HEK293T (cell line): ENCODE results near the gene CPTP.

Experiments used
- CTCF ChIA-PET: fragments of 350-600 bp; formaldehyde crosslinking; extraction: SDS; loops from one replicate; lab custom pipeline; 2021; ENCODE audit warnings: antibody characterized with exemption, inconsistent platforms; lab: Yijun Ruan, JAX
- POLR2A ChIA-PET: fragments of 350-600 bp; formaldehyde crosslinking; extraction: SDS; loops from one replicate; lab custom pipeline; 2020; ENCODE audit warnings: antibody characterized with exemption, inconsistent platforms; lab: Yijun Ruan, JAX
- DNase-seq: peaks from one replicate; pipeline ENCODE4 v3.0.0; 2012; ENCODE audit warnings: mixed read lengths; ENCODE audit errors: extremely low spot score
- ARNT ChIP-seq: fragments of 450-650 bp; IDR thresholded peaks from 2 replicates; pipeline ENCODE4 v1.6.1; 2017; ENCODE audit warnings: mild to moderate bottlenecking
- BHLHE40 ChIP-seq: fragments of 450-650 bp; IDR thresholded peaks from 2 replicates; pipeline ENCODE4 v1.6.1; 2016; ENCODE audit warnings: mild to moderate bottlenecking, moderate library complexity, borderline replicate concordance
- CTBP1 ChIP-seq: fragments of 450-650 bp; IDR thresholded peaks from 2 replicates; pipeline ENCODE4 v1.6.1; 2016; ENCODE audit warnings: borderline replicate concordance
- ELF4 ChIP-seq: fragments of 450-650 bp; IDR thresholded peaks from 2 replicates; pipeline ENCODE4 v1.6.1; 2017; ENCODE audit warnings: antibody characterized with exemption
- FOXA1 ChIP-seq: fragments of 450-650 bp; IDR thresholded peaks from 2 replicates; pipeline ENCODE4 v1.6.1; 2016; ENCODE audit warnings: mild to moderate bottlenecking
- FOXK2 ChIP-seq: fragments of 450-650 bp; IDR thresholded peaks from 2 replicates; pipeline ENCODE4 v1.6.1; 2016; ENCODE audit warnings: mild to moderate bottlenecking
- FOXM1 ChIP-seq: fragments of 450-650 bp; IDR thresholded peaks from 2 replicates; pipeline ENCODE4 v1.6.1; 2017; ENCODE audit warnings: mild to moderate bottlenecking, borderline replicate concordance
- HDGF ChIP-seq: fragments of 450-650 bp; IDR thresholded peaks from 2 replicates; pipeline ENCODE4 v1.6.1; 2017; ENCODE audit warnings: antibody characterized with exemption, borderline replicate concordance
- L3MBTL2 ChIP-seq: fragments of 450-650 bp; conservative IDR thresholded peaks from 2 replicates; pipeline ENCODE4 v1.6.1; 2016; ENCODE audit warnings: mild to moderate bottlenecking
- LEF1 ChIP-seq: fragments of 450-650 bp; IDR thresholded peaks from 2 replicates; pipeline ENCODE4 v1.6.1; 2017; ENCODE audit warnings: mild to moderate bottlenecking, borderline replicate concordance
- NFRKB ChIP-seq: fragments of 450-650 bp; IDR thresholded peaks from 2 replicates; pipeline ENCODE4 v1.6.1; 2016; ENCODE audit warnings: mild to moderate bottlenecking, moderate library complexity
- PKNOX1 ChIP-seq: fragments of 450-650 bp; IDR thresholded peaks from 2 replicates; pipeline ENCODE4 v1.6.1; 2016
- SP1 ChIP-seq: fragments of 450-650 bp; IDR thresholded peaks from 2 replicates; pipeline ENCODE4 v1.6.1; 2017
- SUZ12 ChIP-seq: fragments of 450-650 bp; IDR thresholded peaks from 2 replicates; pipeline ENCODE4 v1.6.1; 2016; ENCODE audit warnings: mild to moderate bottlenecking
- TARDBP ChIP-seq: fragments of 450-650 bp; IDR thresholded peaks from 2 replicates; pipeline ENCODE4 v1.6.1; 2016
- ZNF384 ChIP-seq: fragments of 450-650 bp; IDR thresholded peaks from 2 replicates; pipeline ENCODE4 v1.6.1; 2016

Gene CPTP

GRCh38 chr1:1285611-1286311 is 38.8 kb upstream of the CPTP start:
- POLR2A ChIA-PET = interaction anchor here (2.1 kb wide), 1 partner anchor 12 kb away, joined by 8 read pairs; the partner anchor contains the start of gene UBE2J2
- CTCF ChIA-PET = no interaction called here
- DNase-seq = no peak

GRCh38 chr1:1286313-1287261 is 38.0 kb upstream of the CPTP start:
- TF ChIP-seq LEF1 = no peak
- TF ChIP-seq FOXK2 = no peak
- no peak for TF ChIP-seq FOXM1
- no peak for TF ChIP-seq ZNF384
- TF ChIP-seq FOXA1 = no peak
- DNase-seq = no peak
- CTCF ChIA-PET = no interaction called here
- POLR2A ChIA-PET = interaction anchor here (2.1 kb wide), 1 partner anchor 13 kb away, joined by 8 read pairs; the partner anchor contains the start of gene UBE2J2

More at GRCh38 chr1:1285611-1286311, 38.8 kb upstream of the CPTP start:
- TF ChIP-seq ELF4 = no peak
- TF ChIP-seq ZNF384 = no peak
- no peak for TF ChIP-seq TARDBP
- TF ChIP-seq NFRKB = no peak
- TF ChIP-seq LEF1 = no peak
- no peak for TF ChIP-seq SP1

GRCh38 chr1:1287288-1288110 is 37.1 kb upstream of the CPTP start:
- DNase-seq = no peak
- ChIA-PET CTCF (no interaction called here), POLR2A (no interaction called here)
- TF ChIP-seq BHLHE40 (no peak), LEF1 (no peak), ARNT (no peak), ELF4 (no peak), HDGF (no peak), L3MBTL2 (no peak), FOXK2 (no peak), SP1 (no peak), SUZ12 (no peak), TARDBP (no peak), NFRKB (no peak), PKNOX1 (no peak), FOXA1 (no peak), ZNF384 (no peak), CTBP1 (no peak), FOXM1 (no peak)

- ChIA-PET POLR2A (interaction anchor here (0.8 to 1.0 kb wide), 2 partner anchors 17 to 291 kb away, joined by 3 to 4 read pairs; partner anchors contain the start of gene UBE2J2), CTCF (interaction anchor here (0.7 to 2.4 kb wide), 3 partner anchors 10 to 938 kb away, joined by 3 to 9 read pairs (median 5); partner anchors contain the start of gene SKI)
- TF ChIP-seq ARNT = no peak
- peak; percentile 86; the same call in 1 of the 2 replicates for TF ChIP-seq HDGF
- peak; percentile 82 for DNase-seq
These were observed 34.3 kb upstream of the CPTP start for GRCh38 chr1:1290238-1290731.

- DNase-seq = no peak
- POLR2A ChIA-PET = interaction anchor here (0.8 to 1.5 kb wide), 3 partner anchors 10 to 292 kb away, joined by 3 to 4 read pairs (median 3); partner anchors contain the start of gene UBE2J2
- TF ChIP-seq ARNT (no peak), TARDBP (no peak), CTBP1 (no peak), LEF1 (no peak), ELF4 (no peak), PKNOX1 (no peak), SP1 (no peak), ZNF384 (no peak), HDGF (no peak), SUZ12 (no peak), FOXM1 (no peak), FOXA1 (no peak), L3MBTL2 (no peak), NFRKB (no peak)
- CTCF ChIA-PET = interaction anchor here (0.6 to 2.4 kb wide), 6 partner anchors 9 to 169 kb away, joined by 3 to 9 read pairs (median 4); no protein-coding TSS in a partner anchor
These were observed 33.5 kb upstream of the CPTP start for GRCh38 chr1:1291023-1291528.
